ENCODE data around the gene KRT6B.

DNA sequence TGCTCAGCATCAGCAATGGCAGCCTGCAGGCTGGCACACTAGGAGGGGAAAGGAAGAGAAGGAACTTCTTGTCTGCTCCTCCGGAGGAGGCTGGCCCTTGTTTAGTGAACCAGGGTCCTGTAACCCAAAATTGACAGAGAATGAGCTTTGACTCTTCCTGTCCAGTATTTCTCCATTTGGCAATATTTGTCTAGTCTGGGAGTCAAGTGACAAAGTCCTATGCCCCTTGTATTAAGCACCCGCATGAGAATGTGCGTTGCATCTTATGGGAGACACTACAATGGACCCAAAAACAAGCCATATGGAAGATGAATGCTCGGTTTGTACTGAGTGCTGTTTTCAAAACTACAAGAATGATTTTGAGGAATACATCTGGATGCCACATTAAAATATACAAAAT lies 17.9 kb upstream of the KRT6B start:
- no peak for TF ChIP-seq CTCF (IDR thresholded peaks at IDR 0.05; ENCODE audit: low read depth, low read length)
- TF ChIP-seq POLR2A (IDR thresholded peaks at IDR 0.05; ENCODE audit: extremely low read depth, insufficient read length) = no peak
